Activated gamma-delta T cell (primary cell): ENCODE data around the gene ZIC5.

Experiments
- DNase-seq: peaks from one replicate; lab custom pipeline; 2025; lab: John Stamatoyannopoulos, UW

The ZIC5 gene

GRCh38 chr13:99975626-99976025, 4.1 kb upstream of the ZIC5 start:
- no peak for DNase-seq

- no peak for DNase-seq
These were observed 3.5 kb upstream of the ZIC5 start for GRCh38 chr13:99974939-99975561.

- DNase-seq, result no peak
These were observed 2.9 kb upstream of the ZIC5 start for GRCh38 chr13:99974296-99974938.

GRCh38 chr13:99973808-99974185, 2.2 kb upstream of the ZIC5 start:
- DNase-seq, result no peak

- DNase-seq, result no peak
These were observed 1.7 kb upstream of the ZIC5 start for GRCh38 chr13:99973163-99973807.

GRCh38 chr13:99972190-99972731, 694 bp upstream of the ZIC5 start:
- DNase-seq, result no peak

GRCh38 chr13:99970651-99971575, 654 bp downstream of the ZIC5 start:
- DNase-seq, result peak; percentile 13

- DNase-seq, result peak; percentile 29
These were observed 1.5 kb downstream of the ZIC5 start for GRCh38 chr13:99969919-99970650.

GRCh38 chr13:99969453-99969918, 2.1 kb downstream of the ZIC5 start:
- DNase-seq, result no peak

- no peak for DNase-seq
These were observed 2.8 kb downstream of the ZIC5 start for GRCh38 chr13:99968521-99969452.

GRCh38 chr13:99967869-99968520, 3.6 kb downstream of the ZIC5 start:
- no peak for DNase-seq

- no peak for DNase-seq
These were observed 4.1 kb downstream of the ZIC5 start for GRCh38 chr13:99967498-99967868.

- no peak for DNase-seq
These were observed 5.3 kb downstream of the ZIC5 start for GRCh38 chr13:99966064-99966805.

- DNase-seq, result no peak
These were observed 6.1 kb downstream of the ZIC5 start for GRCh38 chr13:99965329-99966000.

GRCh38 chr13:99963816-99964339, 7.7 kb downstream of the ZIC5 start:
- no peak for DNase-seq

- DNase-seq, result no peak
These were observed 9.3 kb downstream of the ZIC5 start for GRCh38 chr13:99962242-99962641.

GRCh38 chr13:99961636-99962035, 9.9 kb downstream of the ZIC5 start:
- DNase-seq, result no peak
